SK-N-SH (cell line): ENCODE data around the gene PEX26. TPM values are rescaled to one million over a fixed set of nuclear protein-coding genes. Genes with fewer than 3 reads are reported as not detected.

Experiments used
- CTCF ChIA-PET: fragments of 300-600, 350-600 bp; formaldehyde crosslinking; extraction: SDS; loops from one replicate; lab custom pipeline; 2021; lab: Yijun Ruan, JAX
- POLR2A ChIA-PET: fragments of 350-600 bp; sonication (Branson Sonifier 250); formaldehyde crosslinking; extraction: SDS; loops from one replicate; lab custom pipeline; 2020; ENCODE audit warnings: antibody characterized with exemption, inconsistent platforms; lab: Yijun Ruan, JAX
- DNase-seq: peaks from one replicate; pipeline ENCODE4 v3.0.0; 2012
- H2AFZ ChIP-seq: fragments of 200-600 bp; sonication (generic); 2 replicates; pipeline ENCODE4 v1.8.1; 2016; ENCODE audit warnings: antibody characterized with exemption, mild to moderate bottlenecking, low read depth
- H3F3A ChIP-seq: fragments of 200-600 bp; sonication (generic); replicated peaks from 2 replicates; pipeline ENCODE3; 2016; ENCODE audit warnings: antibody characterized with exemption, mild to moderate bottlenecking; ENCODE audit not compliant: insufficient read depth
- H3K27ac ChIP-seq, 2 experiments: fragments of 200-500 bp in 1 of 2; fragments of 200-600 bp in 1 of 2; sonication (Bioruptor generic) in 1 of 2; sonication (generic), shearing (Covaris generic) in 1 of 2; 2 replicates each; pipeline versions ENCODE4 v1.5.1 to v1.6.1; 2014 to 2016; ENCODE audit warnings: low read depth in 2 of 2, inconsistent platforms in 1 of 2, low read length in 1 of 2, mild to moderate bottlenecking in 1 of 2, mixed read lengths in 1 of 2
- H3K27me3 ChIP-seq: fragments of 200-600 bp; sonication (generic), shearing (Covaris generic); 2 replicates; pipeline ENCODE4 v1.6.1; 2016; ENCODE audit warnings: mixed run types; ENCODE audit not compliant: insufficient read depth
- H3K36me3 ChIP-seq, 2 experiments: fragments of 200-500 bp in 1 of 2; fragments of 200-600 bp in 1 of 2; sonication (Bioruptor generic) in 1 of 2; sonication (generic) in 1 of 2; replicated peaks in 1 of 2; 2 replicates each; pipeline versions ENCODE3 to v1.5.1; 2014 to 2016; ENCODE audit warnings: low read length in 1 of 2, mild to moderate bottlenecking in 1 of 2; ENCODE audit not compliant: insufficient read depth in 2 of 2, control insufficient read depth in 1 of 2
- H3K4me1 ChIP-seq, 2 experiments: fragments of 200-500 bp in 1 of 2; fragments of 200-600 bp in 1 of 2; sonication (Bioruptor generic) in 1 of 2; sonication (generic), shearing (Covaris generic) in 1 of 2; 2 replicates each; pipeline versions ENCODE4 v1.5.1 to v1.6.1; 2014 to 2016; ENCODE audit warnings: low read depth in 1 of 2, low read length in 1 of 2, mixed run types in 1 of 2; ENCODE audit not compliant: insufficient read depth in 2 of 2, control insufficient read depth in 1 of 2
- H3K4me2 ChIP-seq: fragments of 200-600 bp; sonication (generic), shearing (Covaris generic); 2 replicates; pipeline ENCODE4 v1.6.1; 2017; ENCODE audit warnings: mixed run types
- H3K4me3 ChIP-seq, 2 experiments: fragments of 200-500 bp in 1 of 2; fragments of 200-600 bp in 1 of 2; sonication (Bioruptor generic) in 1 of 2; sonication (generic), shearing (Covaris generic) in 1 of 2; 2 replicates each; pipeline versions ENCODE4 v1.5.1 to v1.8.1; 2014 to 2016; ENCODE audit warnings: low read depth in 2 of 2, inconsistent platforms in 1 of 2, low read length in 1 of 2, mild to moderate bottlenecking in 1 of 2, mixed read lengths in 1 of 2, moderate library complexity in 1 of 2
- H3K79me2 ChIP-seq: fragments of 200-600 bp; sonication (generic); 2 replicates; pipeline ENCODE4 v1.8.1; 2017; ENCODE audit warnings: mild to moderate bottlenecking; ENCODE audit not compliant: insufficient read depth
- H3K9ac ChIP-seq: fragments of 200-600 bp; sonication (generic); 2 replicates; pipeline ENCODE4 v1.6.1; 2017; ENCODE audit warnings: mixed run types
- H3K9me2 ChIP-seq: fragments of 200-600 bp; sonication (generic); 2 replicates; pipeline ENCODE4 v1.6.1; 2017; ENCODE audit warnings: mixed run types
- H3K9me3 ChIP-seq: fragments of 200-600 bp; sonication (generic); 2 replicates; pipeline ENCODE4 v1.6.1; 2017; ENCODE audit warnings: mixed run types, mild to moderate bottlenecking, moderate library complexity
- H4K20me1 ChIP-seq: fragments of 200-600 bp; sonication (generic); 2 replicates; pipeline ENCODE4 v1.6.1; 2017; ENCODE audit warnings: mild to moderate bottlenecking, mixed run types; ENCODE audit not compliant: insufficient read depth
- MXI1 ChIP-seq: IDR thresholded peaks from 2 replicates; pipeline ENCODE4 v1.6.1; 2012; ENCODE audit warnings: mild to moderate bottlenecking, low read depth, low read length, improper control_type of control experiment
- NFIC ChIP-seq: IDR thresholded peaks from 2 replicates; pipeline ENCODE4 v1.4.0; 2012; ENCODE audit warnings: borderline replicate concordance
- NRF1 ChIP-seq: IDR thresholded peaks from 2 replicates; pipeline ENCODE4 v1.6.1; 2012; ENCODE audit warnings: low read depth, mild to moderate bottlenecking, low read length
- POLR2AphosphoS5 ChIP-seq: IDR thresholded peaks from 2 replicates; pipeline ENCODE4 v1.6.1; 2012; ENCODE audit warnings: low read depth, low read length
- RAD21 ChIP-seq: IDR thresholded peaks from 2 replicates; pipeline ENCODE4 v1.6.1; 2012; ENCODE audit warnings: mild to moderate bottlenecking, low read length
- RCOR1 ChIP-seq: fragments of 150-350 bp; IDR thresholded peaks from 2 replicates; pipeline ENCODE4 v1.6.1; 2017; ENCODE audit warnings: antibody characterized with exemption, low read length
- RFX5 ChIP-seq: IDR thresholded peaks from 2 replicates; pipeline ENCODE4 v1.6.1; 2012; ENCODE audit warnings: mild to moderate bottlenecking, improper control_type of control experiment, low read length
- RXRA ChIP-seq: IDR thresholded peaks from 2 replicates; pipeline ENCODE4 v1.4.0; 2012; ENCODE audit warnings: low read depth, mild to moderate bottlenecking, borderline replicate concordance
- TCF12 ChIP-seq: IDR thresholded peaks from 2 replicates; pipeline ENCODE4 v1.4.0; 2012
- TEAD4 ChIP-seq: IDR thresholded peaks from 2 replicates; pipeline ENCODE4 v1.4.0; 2012; ENCODE audit warnings: mild to moderate bottlenecking, borderline replicate concordance; ENCODE audit not compliant: insufficient read depth
- whole genome bisulfite sequencing: methylation state at CpG from one replicate; pipeline ENCODE4 v1.1.6; 2017; ENCODE audit warnings: low lambda C conversion rate; 5-methylcytosine and 5-hydroxymethylcytosine counted together
- polyA plus RNA-seq, 3 experiments: library from polyadenylated mRNA; depleted of rRNA; stranded (reverse); fragments of >200 nt; gene quantifications; 2 replicates each; pipeline ENCODE4 v1.2.3, GENCODE V29; 2012
- TF ChIP-seq, protein P1 (sequence below): IDR thresholded peaks from 2 replicates; pipeline ENCODE4 v1.4.0; 2012; ENCODE audit warnings: low read depth
- TF ChIP-seq, protein P2 (sequence below): IDR thresholded peaks from 2 replicates; pipeline ENCODE4 v1.4.0; 2012; ENCODE audit warnings: low read depth, borderline replicate concordance
- TF ChIP-seq, protein P3 (sequence below): IDR thresholded peaks from 2 replicates; pipeline ENCODE4 v1.6.1; 2012; ENCODE audit warnings: mild to moderate bottlenecking, low read depth, low read length, moderate library complexity

The PEX26 gene
- polyA plus RNA-seq, 1 of the 3 experiments (the other 2 are of a cell fraction): 13.0 TPM

DNA sequence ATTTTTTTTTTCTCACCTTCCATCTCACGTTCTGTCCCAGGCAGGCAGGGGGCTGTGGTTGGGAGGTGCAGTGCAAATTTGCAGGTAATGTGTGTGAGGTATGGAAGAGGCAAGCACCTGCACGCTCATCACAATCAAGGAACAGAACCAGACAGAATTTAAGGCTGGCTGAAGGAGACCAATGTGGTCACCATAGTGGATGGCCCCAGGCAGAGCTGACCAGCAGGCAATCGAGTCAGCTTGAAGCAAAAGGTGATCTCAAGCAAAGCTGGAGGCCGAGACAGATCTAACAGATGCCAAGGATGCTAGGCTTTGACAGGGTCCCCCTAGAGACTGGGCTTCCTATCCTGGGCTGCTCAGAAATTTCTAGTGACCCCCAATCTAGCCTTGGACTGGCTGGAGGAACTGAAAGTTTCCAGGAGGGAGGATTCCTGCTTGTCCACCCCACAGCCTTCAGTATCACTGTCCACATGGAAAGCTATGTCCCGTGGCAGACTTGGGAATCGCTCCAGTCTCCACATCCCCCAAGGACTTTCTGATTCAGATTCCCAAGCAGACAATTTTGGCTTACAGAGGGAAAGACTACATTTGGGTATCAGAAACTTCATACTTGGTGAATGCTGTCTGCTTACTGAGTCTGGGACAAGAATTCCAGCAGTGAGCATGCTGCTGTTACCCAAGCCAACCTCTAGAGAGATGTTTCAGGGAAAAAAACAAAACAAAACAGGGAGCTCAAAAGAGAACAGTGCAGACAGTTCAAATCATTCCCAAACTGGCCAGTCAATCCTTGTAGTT lies 44.4 kb upstream of the PEX26 start:
- Histone ChIP-seq H3K27ac (peak overlapping the region; percentile 77 to 93; a peak in 3 of 4 replicates), H3K4me2 (peak overlapping the region; percentile 70), H4K20me1 (no peaks in the 10 kb centered on the region)
- no peak for TF ChIP-seq RFX5
- no peak for TF ChIP-seq MXI1
- TF ChIP-seq RXRA: no peak
- TF ChIP-seq, protein P1, sequence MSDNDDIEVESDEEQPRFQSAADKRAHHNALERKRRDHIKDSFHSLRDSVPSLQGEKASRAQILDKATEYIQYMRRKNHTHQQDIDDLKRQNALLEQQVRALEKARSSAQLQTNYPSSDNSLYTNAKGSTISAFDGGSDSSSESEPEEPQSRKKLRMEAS: 0 out of 2 replicates have a peak, but pooled peaks have one; percentile 18
- no peak for TF ChIP-seq RCOR1
- TF ChIP-seq, protein P2, sequence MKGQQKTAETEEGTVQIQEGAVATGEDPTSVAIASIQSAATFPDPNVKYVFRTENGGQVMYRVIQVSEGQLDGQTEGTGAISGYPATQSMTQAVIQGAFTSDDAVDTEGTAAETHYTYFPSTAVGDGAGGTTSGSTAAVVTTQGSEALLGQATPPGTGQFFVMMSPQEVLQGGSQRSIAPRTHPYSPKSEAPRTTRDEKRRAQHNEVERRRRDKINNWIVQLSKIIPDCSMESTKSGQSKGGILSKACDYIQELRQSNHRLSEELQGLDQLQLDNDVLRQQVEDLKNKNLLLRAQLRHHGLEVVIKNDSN: no peak
- no peak for TF ChIP-seq POLR2AphosphoS5
- TF ChIP-seq TEAD4: no peak
- TF ChIP-seq, all 33 proteins: peak for 1
- Histone ChIP-seq H2AFZ (no peak overlapping the region), H3K9me3 (no peaks in the 10 kb centered on the region), H3K36me3 (no peaks in the 10 kb centered on the region), H3K79me2 (no peaks in the 10 kb centered on the region), H3K4me1 (peaks cover 11 to 16% of the 10 kb centered on the region in 2 experiments; a peak in 3 of 4 replicates), H3K9me2 (no peaks in the 10 kb centered on the region), H3K27me3 (no peaks in the 10 kb centered on the region), H3K9ac (no peak overlapping the region; the same call in 1 of the 2 replicates), H3K4me3 (no peak overlapping the region), H3F3A (peaks cover 19% of the 10 kb centered on the region)
- WGBS: 77% methylated on average over 4 of the region's 6 CpGs
- DNase-seq: no peak
- ChIA-PET POLR2A (no interaction called here), CTCF (interaction anchor here (0.8 to 2.3 kb wide), 5 partner anchors 10 to 203 kb away, joined by 3 to 7 read pairs (median 3); no protein-coding TSS in a partner anchor)

DNA sequence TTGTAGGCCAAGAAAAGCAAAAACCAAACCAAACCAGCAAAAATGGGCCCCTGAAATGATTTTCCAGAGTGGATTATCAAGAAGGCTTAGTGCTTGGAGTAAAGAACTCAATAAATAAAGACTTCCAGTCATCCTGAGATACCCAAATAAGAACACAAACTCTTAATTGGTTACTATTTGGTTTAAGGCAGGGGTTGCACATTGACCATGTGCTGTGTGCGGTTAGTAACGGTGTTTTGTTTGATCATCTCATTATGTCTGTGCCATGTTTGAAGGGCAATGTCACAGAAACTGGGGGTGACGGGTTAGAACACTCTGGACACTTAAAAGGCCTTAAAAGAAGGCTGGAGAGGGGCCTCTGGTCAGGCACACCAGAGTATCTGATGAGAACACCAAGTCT lies 43.7 kb upstream of the PEX26 start:
- ChIA-PET CTCF (interaction anchor here (0.8 to 2.3 kb wide), 5 partner anchors 11 to 204 kb away, joined by 3 to 7 read pairs (median 3); no protein-coding TSS in a partner anchor), POLR2A (no interaction called here)
- no peaks in the 10 kb centered on the region for H3K9me3 ChIP-seq
- H3K36me3 ChIP-seq: no peaks in the 10 kb centered on the region
- H3K4me2 ChIP-seq: no peak overlapping the region
- no peak overlapping the region for H2AFZ ChIP-seq
- H3K9me2 ChIP-seq: no peaks in the 10 kb centered on the region
- peak overlapping the region; percentile 77 to 93; a peak in 3 of 4 replicates for H3K27ac ChIP-seq
- H3F3A ChIP-seq: peaks cover 19% of the 10 kb centered on the region
- peaks cover 11 to 16% of the 10 kb centered on the region in 2 experiments; a peak in 3 of 4 replicates for H3K4me1 ChIP-seq
- no peak for TF ChIP-seq NRF1
- TF ChIP-seq RFX5: no peak
- TF ChIP-seq, protein P1: no peak
- no peak for TF ChIP-seq RAD21
- TF ChIP-seq NFIC: no peak
- no peak for TF ChIP-seq TCF12
- no peak for TF ChIP-seq RXRA
- TF ChIP-seq, protein P3, sequence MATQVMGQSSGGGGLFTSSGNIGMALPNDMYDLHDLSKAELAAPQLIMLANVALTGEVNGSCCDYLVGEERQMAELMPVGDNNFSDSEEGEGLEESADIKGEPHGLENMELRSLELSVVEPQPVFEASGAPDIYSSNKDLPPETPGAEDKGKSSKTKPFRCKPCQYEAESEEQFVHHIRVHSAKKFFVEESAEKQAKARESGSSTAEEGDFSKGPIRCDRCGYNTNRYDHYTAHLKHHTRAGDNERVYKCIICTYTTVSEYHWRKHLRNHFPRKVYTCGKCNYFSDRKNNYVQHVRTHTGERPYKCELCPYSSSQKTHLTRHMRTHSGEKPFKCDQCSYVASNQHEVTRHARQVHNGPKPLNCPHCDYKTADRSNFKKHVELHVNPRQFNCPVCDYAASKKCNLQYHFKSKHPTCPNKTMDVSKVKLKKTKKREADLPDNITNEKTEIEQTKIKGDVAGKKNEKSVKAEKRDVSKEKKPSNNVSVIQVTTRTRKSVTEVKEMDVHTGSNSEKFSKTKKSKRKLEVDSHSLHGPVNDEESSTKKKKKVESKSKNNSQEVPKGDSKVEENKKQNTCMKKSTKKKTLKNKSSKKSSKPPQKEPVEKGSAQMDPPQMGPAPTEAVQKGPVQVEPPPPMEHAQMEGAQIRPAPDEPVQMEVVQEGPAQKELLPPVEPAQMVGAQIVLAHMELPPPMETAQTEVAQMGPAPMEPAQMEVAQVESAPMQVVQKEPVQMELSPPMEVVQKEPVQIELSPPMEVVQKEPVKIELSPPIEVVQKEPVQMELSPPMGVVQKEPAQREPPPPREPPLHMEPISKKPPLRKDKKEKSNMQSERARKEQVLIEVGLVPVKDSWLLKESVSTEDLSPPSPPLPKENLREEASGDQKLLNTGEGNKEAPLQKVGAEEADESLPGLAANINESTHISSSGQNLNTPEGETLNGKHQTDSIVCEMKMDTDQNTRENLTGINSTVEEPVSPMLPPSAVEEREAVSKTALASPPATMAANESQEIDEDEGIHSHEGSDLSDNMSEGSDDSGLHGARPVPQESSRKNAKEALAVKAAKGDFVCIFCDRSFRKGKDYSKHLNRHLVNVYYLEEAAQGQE: no peak
- TF ChIP-seq TEAD4: no peak
- no peak overlapping the region for H3K4me3 ChIP-seq
- no peak for DNase-seq
- no peaks in the 10 kb centered on the region for H3K79me2 ChIP-seq
- WGBS: 93% methylated on average over 3 of the region's 3 CpGs
- no peaks in the 10 kb centered on the region for H3K27me3 ChIP-seq
- H4K20me1 ChIP-seq: no peaks in the 10 kb centered on the region
- H3K9ac ChIP-seq: no peak overlapping the region; the same call in 1 of the 2 replicates
